Measurements from ENCODE around the gene SPEF1.

Gene SPEF1

GRCh38 chr20:3797226-3797545 lies 15.9 kb upstream of the SPEF1 start:
- Histone ChIP-seq H2BK15ac (ENCODE audit: low read depth, poor library complexity, severe bottlenecking) (no peak overlapping the region), H3K18ac (ENCODE audit: low read depth in 1 of 2, low read length in 2 of 2) (peak overlapping the region in 1 of 2 experiments; percentile 68), H3K9me3 (ENCODE audit: control insufficient read depth, low read length) (no peaks in the 10 kb centered on the region), H2AK5ac (ENCODE audit: low read length, severe bottlenecking) (no peak overlapping the region), H2BK12ac (ENCODE audit: low read length in 2 of 2) (peak overlapping the region; percentile 44 to 85), H3K27ac (ENCODE audit: low read length, poor library complexity, severe bottlenecking) (no peak overlapping the region), H3K9ac (ENCODE audit: low read length) (peak overlapping the region; percentile 92), H3K36me3 (ENCODE audit: control insufficient read depth in 1 of 2, insufficient read depth in 2 of 2, low read depth in 1 of 2, low read length in 2 of 2) (peaks cover 34 to 48% of the 10 kb centered on the region in 2 experiments), H3K23ac (ENCODE audit: low read length in 2 of 2) (peak overlapping the region in 1 of 2 experiments; percentile 83), H3K4me2 (ENCODE audit: low read length, poor library complexity, severe bottlenecking) (no peak overlapping the region), H3K27me3 (ENCODE audit: control insufficient read depth in 1 of 2, insufficient read depth in 1 of 2, low read length in 2 of 2) (no peaks in the 10 kb centered on the region), H3K79me1 (replicated peaks; ENCODE audit: low read length, poor library complexity, severe bottlenecking) (peaks cover 30% of the 10 kb centered on the region), H2BK120ac (ENCODE audit: low read depth, low read length) (no peak overlapping the region), H3K4ac (ENCODE audit: low read depth in 1 of 2, low read length in 2 of 2) (peak overlapping the region; percentile 9 to 91), H2BK5ac (ENCODE audit: low read depth, low read length, poor library complexity, severe bottlenecking) (no peak overlapping the region), H3K14ac (ENCODE audit: low read length in 2 of 2) (peak overlapping the region in 1 of 2 experiments; percentile 84), H4K8ac (ENCODE audit: low read length) (no peak overlapping the region), H3K4me3 (ENCODE audit: insufficient read depth in 1 of 2, low read depth in 1 of 2, low read length in 2 of 2) (peak overlapping the region in 1 of 2 experiments; percentile 97), H3K4me1 (ENCODE audit: control insufficient read depth, insufficient read depth, low read depth, low read length) (peaks cover 37% of the 10 kb centered on the region), H2AFZ (ENCODE audit: low read depth, low read length) (no peak overlapping the region), H4K91ac (ENCODE audit: low read length) (no peak overlapping the region)
- no peak for DNase-seq
- 80% methylated on average over 5 of the region's 5 CpGs for whole genome bisulfite sequencing

GRCh38 chr20:3796477-3797225 lies 15.4 kb upstream of the SPEF1 start:
- Histone ChIP-seq H3K4me3 (ENCODE audit: insufficient read depth in 1 of 2, low read depth in 1 of 2, low read length in 2 of 2) (peak overlapping the region; percentile 73 to 97), H4K91ac (ENCODE audit: low read length) (peak overlapping the region; percentile 57), H3K27me3 (ENCODE audit: control insufficient read depth in 1 of 2, insufficient read depth in 1 of 2, low read length in 2 of 2) (no peaks in the 10 kb centered on the region), H3K4me2 (ENCODE audit: low read length, poor library complexity, severe bottlenecking) (peak overlapping the region; percentile 96), H3K9ac (ENCODE audit: low read length) (peak overlapping the region; percentile 92), H3K4me1 (ENCODE audit: control insufficient read depth, insufficient read depth, low read depth, low read length) (peaks cover 37% of the 10 kb centered on the region), H3K79me1 (replicated peaks; ENCODE audit: low read length, poor library complexity, severe bottlenecking) (peaks cover 27% of the 10 kb centered on the region), H4K8ac (ENCODE audit: low read length) (no peak overlapping the region), H3K4ac (ENCODE audit: low read depth in 1 of 2, low read length in 2 of 2) (peak overlapping the region; percentile 62 to 91), H3K9me3 (ENCODE audit: control insufficient read depth, low read length) (no peaks in the 10 kb centered on the region), H2BK15ac (ENCODE audit: low read depth, poor library complexity, severe bottlenecking) (peak overlapping the region; percentile 58), H3K27ac (ENCODE audit: low read length, poor library complexity, severe bottlenecking) (no peak overlapping the region), H2AFZ (ENCODE audit: low read depth, low read length) (no peak overlapping the region), H3K36me3 (ENCODE audit: control insufficient read depth in 1 of 2, insufficient read depth in 2 of 2, low read depth in 1 of 2, low read length in 2 of 2) (peaks cover 29 to 43% of the 10 kb centered on the region in 2 experiments), H3K23ac (ENCODE audit: low read length in 2 of 2) (peak overlapping the region in 1 of 2 experiments; percentile 83), H3K18ac (ENCODE audit: low read depth in 1 of 2, low read length in 2 of 2) (peak overlapping the region; percentile 68 to 87), H3K14ac (ENCODE audit: low read length in 2 of 2) (peak overlapping the region in 1 of 2 experiments; percentile 57), H2BK12ac (ENCODE audit: low read length in 2 of 2) (no peak overlapping the region), H2AK5ac (ENCODE audit: low read length, severe bottlenecking) (no peak overlapping the region), H2BK120ac (ENCODE audit: low read depth, low read length) (peak overlapping the region; percentile 76), H2BK5ac (ENCODE audit: low read depth, low read length, poor library complexity, severe bottlenecking) (no peak overlapping the region)
- 26% methylated on average over 10 of the region's 33 CpGs for WGBS
- no peak for DNase-seq

DNA sequence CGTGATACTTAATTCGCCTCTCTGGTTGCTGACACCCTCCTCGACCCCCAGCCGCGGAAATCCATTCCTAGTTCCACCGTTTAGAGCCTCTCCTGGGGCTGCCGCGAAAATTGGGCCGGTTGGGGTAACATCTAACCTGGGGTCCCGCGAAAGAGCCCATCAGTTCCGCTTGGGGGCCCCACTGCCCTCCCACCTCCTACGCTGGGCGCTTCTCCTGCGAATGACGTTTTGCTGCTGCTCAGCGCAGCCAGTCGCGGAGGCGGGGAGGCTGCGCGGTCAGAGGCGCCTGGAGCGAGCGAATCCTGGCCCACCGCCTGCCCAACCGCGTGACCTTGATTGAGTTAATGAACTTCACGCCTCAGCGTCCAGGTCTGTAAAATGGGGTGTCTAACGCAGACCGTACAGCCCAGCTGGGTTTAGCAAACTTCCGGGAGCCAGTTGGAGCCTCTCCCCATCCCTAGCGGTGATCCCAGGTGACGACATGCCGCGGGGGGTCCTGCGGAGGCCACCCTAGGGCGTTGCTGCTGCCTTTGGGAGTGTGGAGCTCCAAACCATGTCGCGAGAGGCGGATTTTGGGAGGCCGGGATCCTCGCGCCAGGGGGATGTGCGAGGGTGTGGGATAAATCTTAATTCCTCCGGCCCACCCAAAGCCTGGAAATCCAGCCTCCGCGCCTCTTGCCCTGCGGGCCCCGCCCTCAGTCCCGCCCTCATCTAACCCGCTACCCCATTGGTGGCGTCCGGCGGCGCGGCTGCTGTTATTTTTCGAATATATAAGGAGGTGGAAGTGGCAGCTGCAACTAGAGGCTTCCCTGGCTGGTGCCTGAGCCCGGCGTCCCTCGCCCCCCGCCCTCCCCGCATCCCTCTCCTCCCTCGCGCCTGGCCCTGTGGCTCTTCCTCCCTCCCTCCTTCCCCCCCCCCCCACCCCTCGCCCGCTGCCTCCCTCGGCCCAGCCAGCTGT lies 14.5 kb upstream of the SPEF1 start, which contains the start of gene CDC25B:
Gene CDC25B, plus strand, starts transcription at position 800 of the 958 bp plus-strand sequence. CDS start 222 bp downstream, outside the sequence.
- Histone ChIP-seq H3K27me3 (ENCODE audit: control insufficient read depth in 1 of 2, insufficient read depth in 1 of 2, low read length in 2 of 2) (no peaks in the 10 kb centered on the region), H2AFZ (ENCODE audit: low read depth, low read length) (peak within 1 kb of the TSS; percentile 48)

More for the DNA sequence above, 14.5 kb upstream of the SPEF1 start, which contains the start of gene CDC25B:
- H3K4ac ChIP-seq (ENCODE audit: low read depth in 1 of 2, low read length in 2 of 2) = peak within 1 kb of the TSS; percentile 88 to 91
- peak within 1 kb of the TSS in 1 of 2 experiments; percentile 84 for H3K14ac ChIP-seq (ENCODE audit: low read length in 2 of 2)
- no peaks in the 10 kb centered on the region for H3K9me3 ChIP-seq (ENCODE audit: control insufficient read depth, low read length)
- no peak within 1 kb of the TSS for H2AK5ac ChIP-seq (ENCODE audit: low read length, severe bottlenecking)
- H4K8ac ChIP-seq (ENCODE audit: low read length) = peak within 1 kb of the TSS; percentile 97
- peak within 1 kb of the TSS in 1 of 2 experiments; percentile 83 for H3K23ac ChIP-seq (ENCODE audit: low read length in 2 of 2)
- H3K79me1 ChIP-seq (replicated peaks; ENCODE audit: low read length, poor library complexity, severe bottlenecking) = peaks cover 25% of the 10 kb centered on the region
- DNase-seq = peak; percentile 94
- peak within 1 kb of the TSS; percentile 8 to 85 for H2BK12ac ChIP-seq (ENCODE audit: low read length in 2 of 2)
- peak within 1 kb of the TSS; percentile 73 to 97 for H3K4me3 ChIP-seq (ENCODE audit: insufficient read depth in 1 of 2, low read depth in 1 of 2, low read length in 2 of 2)
- peak within 1 kb of the TSS; percentile 83 for H4K91ac ChIP-seq (ENCODE audit: low read length)
- peak within 1 kb of the TSS; percentile 97 to 99 for H3K18ac ChIP-seq (ENCODE audit: low read depth in 1 of 2, low read length in 2 of 2)
- H3K27ac ChIP-seq (ENCODE audit: low read length, poor library complexity, severe bottlenecking) = peak within 1 kb of the TSS; percentile 59
- peak within 1 kb of the TSS; percentile 96 for H3K9ac ChIP-seq (ENCODE audit: low read length)
- peak within 1 kb of the TSS; percentile 83 for H2BK120ac ChIP-seq (ENCODE audit: low read depth, low read length)
- WGBS = 4% methylated on average over 47 of the region's 69 CpGs
- peak within 1 kb of the TSS; percentile 96 for H3K4me2 ChIP-seq (ENCODE audit: low read length, poor library complexity, severe bottlenecking)
- H2BK15ac ChIP-seq (ENCODE audit: low read depth, poor library complexity, severe bottlenecking) = peak within 1 kb of the TSS; percentile 87
- peak within 1 kb of the TSS; percentile 31 for H2BK5ac ChIP-seq (ENCODE audit: low read depth, low read length, poor library complexity, severe bottlenecking)
- peaks cover 37% of the 10 kb centered on the region for H3K4me1 ChIP-seq (ENCODE audit: control insufficient read depth, insufficient read depth, low read depth, low read length)
- peaks cover 20 to 34% of the 10 kb centered on the region in 2 experiments for H3K36me3 ChIP-seq (ENCODE audit: control insufficient read depth in 1 of 2, insufficient read depth in 2 of 2, low read depth in 1 of 2, low read length in 2 of 2)
